BLaER1 treated with 17β-estradiol and CSF1 and Interleukin-3, amounts not matched to agents 10 nM and 100 nM (cell line): Measurements from ENCODE around the gene ZBTB20.

Experiments
- H3K27ac ChIP-seq, 11 experiments: shearing (Covaris generic); formaldehyde crosslinking; 2 replicates each; pipeline ENCODE4 v1.8.1; 2022
- H3K27me3 ChIP-seq, 11 experiments: shearing (Covaris generic); formaldehyde crosslinking; 2 replicates each; pipeline ENCODE4 v1.8.1; 2022
- H3K36me3 ChIP-seq, 11 experiments: shearing (Covaris generic); formaldehyde crosslinking; 2 replicates each; pipeline ENCODE4 v1.8.1; 2022
- H3K4me1 ChIP-seq, 10 experiments: shearing (Covaris generic); formaldehyde crosslinking; 2 replicates each; pipeline ENCODE4 v1.8.1; 2022
- H3K4me2 ChIP-seq, 11 experiments: shearing (Covaris generic); formaldehyde crosslinking; 2 replicates each; pipeline ENCODE4 v1.8.1; 2022
- H3K4me3 ChIP-seq, 10 experiments: shearing (Covaris generic); formaldehyde crosslinking; 2 replicates each; pipeline ENCODE4 v1.8.1; 2022
- H3K9ac ChIP-seq, 11 experiments: shearing (Covaris generic); formaldehyde crosslinking; 2 replicates each; pipeline ENCODE4 v1.8.1; 2022
- H3K9me3 ChIP-seq, 11 experiments: shearing (Covaris generic); formaldehyde crosslinking; replicated peaks in 1 of 11; 2 replicates each; pipeline ENCODE4 v1.8.1; 2022
- H4K20me1 ChIP-seq, 11 experiments: shearing (Covaris generic); formaldehyde crosslinking; 2 replicates each; pipeline ENCODE4 v1.8.1; 2022
- Cebpa-rat ChIP-seq, 11 experiments: shearing (Covaris generic); IDR thresholded peaks; 2 replicates each; pipeline ENCODE4 v1.8.1; 2022

The ZBTB20 gene

GRCh38 chr3:114444216-114444615 lies 702.9 kb downstream of the ZBTB20 start:
- no peak overlapping the region for H3K27ac ChIP-seq
- no peak overlapping the region for H3K4me3 ChIP-seq
- H4K20me1 ChIP-seq, result no peaks in the 10 kb centered on the region; a peak in 1 of 22 replicates
- no peaks in the 10 kb centered on the region for H3K27me3 ChIP-seq
- peaks cover 0 to 8% (median 5%) of the 10 kb centered on the region in 10 experiments; a peak in 7 of 20 replicates for H3K4me1 ChIP-seq
- H3K9ac ChIP-seq, result no peak overlapping the region
- no peak overlapping the region for H3K4me2 ChIP-seq
- no peaks in the 10 kb centered on the region for H3K9me3 ChIP-seq
- no peaks in the 10 kb centered on the region for H3K36me3 ChIP-seq
- no peak for TF ChIP-seq Cebpa-rat (IDR thresholded peaks at IDR 0.05)

GRCh38 chr3:114442246-114442645 lies 704.8 kb downstream of the ZBTB20 start:
- H3K4me1 ChIP-seq, result peaks cover 0 to 15% (median 8%) of the 10 kb centered on the region in 10 experiments; a peak in 14 of 20 replicates
- no peak overlapping the region for H3K4me3 ChIP-seq
- H3K36me3 ChIP-seq, result no peaks in the 10 kb centered on the region
- H3K27ac ChIP-seq, result no peak overlapping the region
- H4K20me1 ChIP-seq, result no peaks in the 10 kb centered on the region; a peak in 1 of 22 replicates
- no peaks in the 10 kb centered on the region for H3K9me3 ChIP-seq
- no peak for TF ChIP-seq Cebpa-rat (IDR thresholded peaks at IDR 0.05)
- H3K4me2 ChIP-seq, result 0 out of 22 replicates have a peak overlapping the region, but pooled peaks of 1 of the 11 experiments have one; percentile 2
- no peak overlapping the region for H3K9ac ChIP-seq
- no peaks in the 10 kb centered on the region for H3K27me3 ChIP-seq

- Histone ChIP-seq H3K4me1 (peaks cover 0 to 23% (median 16%) of the 10 kb centered on the region in 10 experiments; a peak in 15 of 20 replicates), H3K27ac (no peak overlapping the region), H3K9ac (no peak overlapping the region), H3K36me3 (no peaks in the 10 kb centered on the region), H3K9me3 (no peaks in the 10 kb centered on the region), H3K4me3 (no peak overlapping the region), H3K4me2 (no peak overlapping the region; a peak in 1 of 22 replicates), H4K20me1 (no peaks in the 10 kb centered on the region; a peak in 1 of 22 replicates), H3K27me3 (no peaks in the 10 kb centered on the region)
- TF ChIP-seq Cebpa-rat (IDR thresholded peaks at IDR 0.05), result no peak
Measured at GRCh38 chr3:114441386-114441785, 705.7 kb downstream of the ZBTB20 start.

- Histone ChIP-seq H3K27ac (no peak overlapping the region), H3K4me2 (peak overlapping the region in 3 of 11 experiments; percentile 0 to 29 (median 29); a peak in 4 of 22 replicates), H3K27me3 (no peaks in the 10 kb centered on the region), H3K4me3 (no peak overlapping the region), H4K20me1 (no peaks in the 10 kb centered on the region; a peak in 1 of 22 replicates), H3K4me1 (peaks cover 0 to 28% (median 17%) of the 10 kb centered on the region in 10 experiments; a peak in 15 of 20 replicates), H3K36me3 (no peaks in the 10 kb centered on the region), H3K9me3 (no peaks in the 10 kb centered on the region), H3K9ac (no peak overlapping the region)
- TF ChIP-seq Cebpa-rat (IDR thresholded peaks at IDR 0.05), result no peak
Measured at GRCh38 chr3:114440700-114441099, 706.4 kb downstream of the ZBTB20 start.

- no peak for TF ChIP-seq Cebpa-rat (IDR thresholded peaks at IDR 0.05)
- H3K36me3 ChIP-seq, result no peaks in the 10 kb centered on the region
- no peaks in the 10 kb centered on the region for H3K9me3 ChIP-seq
- H3K27ac ChIP-seq, result no peak overlapping the region
- no peaks in the 10 kb centered on the region for H3K27me3 ChIP-seq
- H3K4me1 ChIP-seq, result peaks cover 0 to 28% (median 17%) of the 10 kb centered on the region in 10 experiments; a peak in 15 of 20 replicates
- H3K9ac ChIP-seq, result no peak overlapping the region
- H4K20me1 ChIP-seq, result no peaks in the 10 kb centered on the region; a peak in 1 of 22 replicates
- no peak overlapping the region for H3K4me3 ChIP-seq
- H3K4me2 ChIP-seq, result no peak overlapping the region
Measured at GRCh38 chr3:114439284-114439683, 707.8 kb downstream of the ZBTB20 start.

GRCh38 chr3:114437897-114438296 lies 709.2 kb downstream of the ZBTB20 start:
- Histone ChIP-seq H3K36me3 (no peaks in the 10 kb centered on the region), H3K9ac (no peak overlapping the region), H3K4me1 (peaks cover 0 to 28% (median 17%) of the 10 kb centered on the region in 10 experiments; a peak in 15 of 20 replicates), H4K20me1 (no peaks in the 10 kb centered on the region; a peak in 1 of 22 replicates), H3K4me2 (peak overlapping the region in 4 of 11 experiments; percentile 49 to 66 (median 60); a peak in 5 of 22 replicates), H3K27me3 (no peaks in the 10 kb centered on the region), H3K27ac (peak overlapping the region in 2 of 11 experiments; percentile 4 to 26; a peak in 3 of 22 replicates), H3K4me3 (no peak overlapping the region), H3K9me3 (no peaks in the 10 kb centered on the region)
- no peak for TF ChIP-seq Cebpa-rat (IDR thresholded peaks at IDR 0.05)

- no peaks in the 10 kb centered on the region for H4K20me1 ChIP-seq
- H3K27ac ChIP-seq, result no peak overlapping the region
Measured at GRCh38 chr3:114436182-114436581, 710.9 kb downstream of the ZBTB20 start.

GRCh38 chr3:114435386-114436115 lies 711.5 kb downstream of the ZBTB20 start:
- no peak overlapping the region for H3K4me3 ChIP-seq
- no peaks in the 10 kb centered on the region for H3K27me3 ChIP-seq
- peaks cover 0 to 22% (median 14%) of the 10 kb centered on the region in 10 experiments; a peak in 15 of 20 replicates for H3K4me1 ChIP-seq
- peak overlapping the region in 1 of 11 experiments; percentile 17; a peak in 1 of 22 replicates for H3K4me2 ChIP-seq
- H3K9me3 ChIP-seq, result no peaks in the 10 kb centered on the region
- no peak overlapping the region for H3K9ac ChIP-seq
- no peak overlapping the region for H3K27ac ChIP-seq
- H3K36me3 ChIP-seq, result no peaks in the 10 kb centered on the region
- TF ChIP-seq Cebpa-rat (IDR thresholded peaks at IDR 0.05), result no peak
- H4K20me1 ChIP-seq, result no peaks in the 10 kb centered on the region

More at GRCh38 chr3:114436182-114436581, 710.9 kb downstream of the ZBTB20 start:
- TF ChIP-seq Cebpa-rat (IDR thresholded peaks at IDR 0.05), result no peak
- Histone ChIP-seq H3K9ac (no peak overlapping the region), H3K4me1 (peaks cover 0 to 28% (median 17%) of the 10 kb centered on the region in 10 experiments; a peak in 15 of 20 replicates), H3K4me2 (peak overlapping the region in 2 of 11 experiments; percentile 17 to 34; a peak in 3 of 22 replicates), H3K27me3 (no peaks in the 10 kb centered on the region), H3K4me3 (no peak overlapping the region), H3K36me3 (no peaks in the 10 kb centered on the region), H3K9me3 (no peaks in the 10 kb centered on the region)

- Histone ChIP-seq H3K4me1 (peaks cover 0 to 14% (median 8%) of the 10 kb centered on the region in 10 experiments; a peak in 16 of 20 replicates), H3K9ac (no peak overlapping the region), H3K4me2 (no peak overlapping the region), H3K27me3 (no peaks in the 10 kb centered on the region), H3K9me3 (no peaks in the 10 kb centered on the region), H3K4me3 (no peak overlapping the region), H4K20me1 (no peaks in the 10 kb centered on the region), H3K27ac (no peak overlapping the region), H3K36me3 (no peaks in the 10 kb centered on the region)
- TF ChIP-seq Cebpa-rat (IDR thresholded peaks at IDR 0.05), result no peak
Measured at GRCh38 chr3:114432310-114432709, 714.8 kb downstream of the ZBTB20 start.
